GM10266 (cell line): ENCODE results near the gene EBF3.

Experiments used
- DNase-seq: peaks from one replicate; pipeline ENCODE4 v3.0.0; 2012; ENCODE audit errors: extremely low spot score
- TF ChIP-seq, protein P1 (sequence below): IDR thresholded peaks from 2 replicates; pipeline ENCODE4 v1.5.1; 2012; ENCODE audit warnings: mild to moderate bottlenecking, low read depth; ENCODE audit not compliant: control insufficient read depth, insufficient read depth; ENCODE audit errors: missing control alignments

EBF3 gene

DNA sequence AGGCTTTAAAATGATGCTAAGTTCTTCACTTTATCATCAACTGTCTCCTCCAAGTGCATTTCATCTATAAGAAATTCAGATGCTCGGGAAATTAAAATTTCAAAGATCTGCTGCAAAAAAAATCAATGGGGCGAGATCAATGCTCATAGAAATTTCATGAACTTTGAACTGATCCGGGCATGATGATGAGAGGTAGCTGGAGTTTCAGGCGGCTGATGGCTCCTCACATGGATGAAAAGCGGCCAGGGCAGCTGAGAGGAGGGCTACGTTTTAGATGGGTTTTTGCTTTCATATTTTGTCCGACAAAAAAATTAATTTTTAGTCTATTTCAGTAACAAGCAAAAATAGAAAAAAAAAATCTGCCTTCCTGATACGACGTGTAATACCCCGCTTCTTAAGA is 109.9 kb downstream of the EBF3 start:
- DNase-seq = no peak
- TF ChIP-seq, protein P1, sequence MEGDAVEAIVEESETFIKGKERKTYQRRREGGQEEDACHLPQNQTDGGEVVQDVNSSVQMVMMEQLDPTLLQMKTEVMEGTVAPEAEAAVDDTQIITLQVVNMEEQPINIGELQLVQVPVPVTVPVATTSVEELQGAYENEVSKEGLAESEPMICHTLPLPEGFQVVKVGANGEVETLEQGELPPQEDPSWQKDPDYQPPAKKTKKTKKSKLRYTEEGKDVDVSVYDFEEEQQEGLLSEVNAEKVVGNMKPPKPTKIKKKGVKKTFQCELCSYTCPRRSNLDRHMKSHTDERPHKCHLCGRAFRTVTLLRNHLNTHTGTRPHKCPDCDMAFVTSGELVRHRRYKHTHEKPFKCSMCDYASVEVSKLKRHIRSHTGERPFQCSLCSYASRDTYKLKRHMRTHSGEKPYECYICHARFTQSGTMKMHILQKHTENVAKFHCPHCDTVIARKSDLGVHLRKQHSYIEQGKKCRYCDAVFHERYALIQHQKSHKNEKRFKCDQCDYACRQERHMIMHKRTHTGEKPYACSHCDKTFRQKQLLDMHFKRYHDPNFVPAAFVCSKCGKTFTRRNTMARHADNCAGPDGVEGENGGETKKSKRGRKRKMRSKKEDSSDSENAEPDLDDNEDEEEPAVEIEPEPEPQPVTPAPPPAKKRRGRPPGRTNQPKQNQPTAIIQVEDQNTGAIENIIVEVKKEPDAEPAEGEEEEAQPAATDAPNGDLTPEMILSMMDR = no peak

DNA sequence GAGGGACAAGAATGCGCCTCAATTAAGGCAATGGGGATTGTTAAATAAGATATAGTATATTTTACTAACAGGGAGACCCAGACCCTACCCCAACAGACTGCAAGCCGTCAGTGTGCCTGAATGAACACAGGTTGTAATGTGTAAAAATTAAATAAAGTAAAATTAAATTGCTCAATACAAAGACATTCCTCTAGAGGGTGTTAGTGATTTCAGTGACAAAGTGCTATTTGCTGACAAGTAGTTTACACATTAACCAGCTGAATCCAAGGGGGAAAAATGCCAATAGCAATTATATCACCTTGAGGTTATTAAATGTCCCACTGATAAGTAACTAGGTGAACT is 110.5 kb downstream of the EBF3 start:
- DNase-seq = no peak
- TF ChIP-seq, protein P1 = no peak

DNA sequence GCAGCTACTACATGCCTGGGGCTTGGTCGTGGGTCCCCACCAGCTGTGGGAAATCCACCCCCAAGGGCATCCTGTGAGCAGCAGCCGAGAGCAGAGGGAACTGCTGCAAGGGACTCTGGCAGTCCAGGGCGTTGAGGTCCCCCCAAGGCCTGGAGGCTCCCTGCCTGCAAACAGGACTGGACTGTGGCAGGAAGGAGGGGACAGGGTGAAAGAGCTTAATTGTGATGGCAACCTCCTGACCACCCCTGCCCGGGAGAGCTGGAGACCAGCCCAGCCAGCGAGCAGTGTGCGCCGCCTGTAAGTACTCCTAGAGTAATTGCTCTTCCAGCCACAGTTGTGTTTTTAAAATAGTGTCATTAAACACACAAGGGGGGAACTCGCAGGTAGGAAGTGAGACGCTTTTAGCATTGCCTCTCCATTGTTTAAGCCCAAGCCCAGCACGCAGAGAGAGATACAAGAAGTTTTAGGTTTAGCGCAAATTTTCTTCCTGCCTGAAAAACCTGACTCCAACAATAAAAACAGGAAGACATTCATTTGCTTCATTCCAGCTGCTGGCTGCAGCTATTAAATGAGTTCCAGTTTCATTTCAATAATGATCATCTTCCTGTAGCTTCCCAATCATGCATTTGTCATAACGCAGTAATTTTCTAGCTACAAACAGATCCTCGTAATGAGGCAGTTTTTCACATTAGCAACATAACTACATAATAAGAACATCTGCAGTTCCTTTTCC is 111.1 kb downstream of the EBF3 start:
- DNase-seq = no peak
- TF ChIP-seq, protein P1 = no peak

DNA sequence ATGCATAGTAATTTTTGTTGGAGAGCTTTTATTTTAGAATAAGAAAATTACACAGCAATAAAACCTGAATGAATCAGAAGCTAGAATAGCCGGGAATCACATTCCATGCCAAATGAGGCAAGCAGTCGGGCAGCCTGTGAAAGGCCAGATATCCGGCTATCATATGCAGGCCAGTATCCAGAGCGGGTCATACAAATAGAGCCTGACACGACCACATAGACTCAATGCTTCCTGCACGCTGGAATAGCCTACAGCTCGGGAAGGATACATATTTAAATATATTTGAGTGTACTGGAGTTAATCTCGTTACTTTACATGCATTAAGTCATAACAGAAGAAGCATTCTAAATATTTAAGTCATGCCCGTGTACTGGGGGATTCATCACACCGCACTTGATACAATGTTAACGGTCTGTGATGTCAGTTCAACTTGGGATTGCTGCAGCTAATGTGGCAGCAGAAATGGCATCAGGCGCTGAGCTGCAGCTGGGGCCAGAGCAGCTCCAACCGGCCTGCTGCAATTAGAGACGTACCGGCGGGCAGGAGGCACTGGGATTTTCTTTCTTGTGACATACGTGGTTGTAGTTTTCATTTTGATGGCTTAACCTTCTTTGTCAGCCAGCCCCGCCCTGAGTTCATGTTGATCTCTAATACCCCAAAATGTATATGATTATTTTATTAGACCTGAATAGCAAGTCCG is 112.0 kb downstream of the EBF3 start:
- DNase-seq = no peak
- TF ChIP-seq, protein P1 = no peak

DNA sequence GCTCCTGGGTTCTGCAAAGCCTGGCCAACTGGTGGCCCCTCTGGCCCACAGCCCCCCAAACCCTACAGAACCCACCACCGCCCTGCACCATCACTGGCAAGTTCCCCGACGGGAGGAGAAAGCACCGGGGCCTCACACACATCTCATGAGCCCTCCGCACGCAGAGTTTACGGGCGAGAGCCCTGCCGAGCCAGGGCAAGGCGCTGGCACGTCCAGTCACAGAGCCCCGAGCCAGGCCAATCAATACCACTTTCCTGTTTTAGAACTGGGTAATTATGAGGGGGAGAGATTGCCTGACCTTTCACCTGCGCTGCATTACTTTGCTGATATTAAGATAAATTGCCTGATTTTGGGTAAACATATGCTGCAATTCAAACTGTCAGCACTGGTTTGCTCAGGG is 113.3 kb downstream of the EBF3 start:
- no peak for DNase-seq
- TF ChIP-seq, protein P1 = no peak

DNA sequence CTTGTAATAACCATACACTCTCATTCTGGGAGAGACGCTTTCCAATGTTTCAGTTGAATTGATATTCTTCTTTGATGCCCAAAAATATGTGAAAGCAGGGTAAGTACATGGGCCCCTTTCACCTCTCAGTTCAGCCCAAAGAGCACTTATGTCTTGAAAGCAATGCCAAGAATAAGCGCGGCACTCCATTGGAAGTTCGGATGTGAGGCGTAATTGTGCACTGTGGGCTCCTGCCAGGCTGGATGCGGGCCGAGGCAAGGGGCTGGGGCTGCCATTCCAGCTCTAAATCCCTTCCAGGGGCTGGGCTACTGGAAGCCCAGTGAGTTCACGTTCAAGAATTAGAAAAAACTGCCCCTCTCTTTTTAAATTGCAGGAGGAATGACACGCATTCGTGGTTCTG is 113.8 kb downstream of the EBF3 start:
- TF ChIP-seq, protein P1 = no peak
- no peak for DNase-seq

DNA sequence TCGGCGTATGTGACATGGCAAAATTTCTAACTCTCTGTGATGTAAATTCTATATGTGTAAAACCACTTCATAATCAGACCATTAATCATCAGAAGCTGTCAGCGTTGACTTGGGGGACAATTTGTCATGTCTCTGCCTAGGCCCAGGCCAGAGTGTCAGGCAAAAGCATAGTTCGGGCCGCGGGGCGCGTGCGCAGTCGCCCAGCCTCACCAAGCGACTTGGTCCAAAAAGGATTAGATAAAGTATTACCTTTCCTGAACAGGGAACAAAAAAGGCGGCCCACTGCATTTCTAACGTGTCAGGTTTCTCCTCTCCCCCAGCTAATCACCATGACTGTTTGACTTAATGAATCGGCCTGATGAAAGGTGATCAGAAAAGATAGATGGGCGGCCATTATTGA is 114.2 kb downstream of the EBF3 start:
- DNase-seq = no peak
- TF ChIP-seq, protein P1 = no peak
